Activated naive CD8-positive, alpha-beta T cell treated with anti-CD3 and anti-CD28 coated beads, Interleukin-2, amount 50 U/mL, for 24 hours (primary cell): Measurements from ENCODE around the gene USF1.

Source experiments
- ATAC-seq: fragments of 150-1000 bp; cut with Tn5 transposase; one replicate; pipeline ENCODE4 v1.10.0; 2021
- DNase-seq: peaks from one replicate; pipeline ENCODE4 v3.0.0; 2021
- H3K27ac Mint-ChIP-seq: one replicate; pipeline ENCODE4 v1.8.0; 2021; ENCODE audit warnings: mild to moderate bottlenecking, mixed read lengths
- H3K27me3 Mint-ChIP-seq: one replicate; pipeline ENCODE4 v1.8.0; 2021; ENCODE audit warnings: mixed read lengths
- H3K36me3 Mint-ChIP-seq: one replicate; pipeline ENCODE4 v1.8.0; 2021; ENCODE audit warnings: low read depth, mixed read lengths
- H3K4me1 Mint-ChIP-seq: one replicate; pipeline ENCODE4 v1.8.0; 2021; ENCODE audit warnings: mixed read lengths
- H3K4me3 Mint-ChIP-seq: one replicate; pipeline ENCODE4 v1.8.0; 2021; ENCODE audit warnings: mild to moderate bottlenecking, moderate library complexity, mixed read lengths
- H3K9me3 Mint-ChIP-seq: one replicate; pipeline ENCODE4 v1.8.0; 2021; ENCODE audit warnings: mixed read lengths

USF1 gene

GRCh38 chr1:161083748-161084596, 38.2 kb upstream of the USF1 start:
- Mint-ChIP-seq H3K4me1 (peaks cover 6% of the 10 kb centered on the region), H3K4me3 (no peak overlapping the region), H3K27me3 (no peaks in the 10 kb centered on the region), H3K9me3 (no peaks in the 10 kb centered on the region), H3K27ac (no peak overlapping the region), H3K36me3 (no peaks in the 10 kb centered on the region)
- ATAC-seq (no peak), DNase-seq (no peak)

DNA sequence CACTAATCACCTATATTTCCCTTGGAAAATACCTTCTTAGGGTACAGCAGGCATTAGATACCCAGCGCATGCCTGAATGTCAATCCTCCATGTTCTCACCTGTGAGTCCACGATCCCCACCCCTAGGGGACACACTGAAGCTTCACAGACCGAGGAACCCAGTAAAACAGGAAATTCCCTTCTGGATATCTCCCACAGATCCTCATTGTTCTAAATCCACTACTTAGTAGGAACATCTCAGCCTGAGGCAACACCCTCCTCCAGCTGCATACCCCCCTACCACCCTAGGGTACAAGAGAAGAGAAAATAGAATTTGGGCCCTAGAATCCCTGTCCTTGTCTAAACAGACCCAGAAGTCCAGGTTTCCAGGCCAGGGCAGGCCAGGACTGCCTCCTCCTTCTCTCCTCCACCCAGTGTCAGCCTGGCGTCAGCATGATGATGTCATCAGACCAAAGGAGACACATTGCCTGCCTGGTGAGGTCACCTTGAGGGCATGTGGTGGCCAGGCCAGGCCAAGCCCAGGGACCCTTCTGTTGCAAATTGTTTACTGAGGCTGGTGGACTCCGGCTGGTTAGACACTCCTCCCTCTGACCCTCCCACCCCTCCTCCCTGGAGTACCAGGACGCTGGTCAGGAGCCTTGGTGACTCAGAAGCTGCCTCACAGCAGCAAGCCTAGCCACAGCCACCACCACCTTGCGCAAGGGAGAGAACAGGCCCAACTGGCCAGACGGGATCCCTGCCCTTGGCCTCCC, 37.4 kb upstream of the USF1 start:
- no peaks in the 10 kb centered on the region for H3K36me3 Mint-ChIP-seq
- no peaks in the 10 kb centered on the region for H3K27me3 Mint-ChIP-seq
- H3K4me1 Mint-ChIP-seq, result peaks cover 6% of the 10 kb centered on the region
- ATAC-seq, result peak; percentile 42
- DNase-seq, result no peak
- H3K9me3 Mint-ChIP-seq, result no peaks in the 10 kb centered on the region
- H3K4me3 Mint-ChIP-seq, result no peak overlapping the region
- H3K27ac Mint-ChIP-seq, result no peak overlapping the region

DNA sequence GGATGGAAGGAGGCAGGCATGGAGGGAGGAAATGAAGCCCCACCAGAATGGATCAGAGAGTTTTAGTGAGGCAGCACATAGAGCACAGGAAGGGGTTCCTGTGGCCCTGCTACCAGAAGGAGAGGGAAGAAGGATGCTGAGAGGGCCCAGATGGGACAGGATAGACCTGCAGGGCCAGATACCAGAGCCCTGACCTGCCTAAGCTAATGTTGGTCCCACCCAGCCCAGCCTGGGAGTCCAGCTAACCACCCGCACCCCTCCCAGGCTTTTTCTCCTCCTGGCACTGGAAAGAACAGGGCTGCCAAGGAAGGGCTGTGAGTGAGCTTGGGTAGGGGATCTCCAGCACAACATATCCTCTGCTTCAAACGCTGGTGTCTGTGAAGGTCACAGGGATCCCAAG, 36.7 kb upstream of the USF1 start:
- ATAC-seq, result no peak
- peaks cover 6% of the 10 kb centered on the region for H3K4me1 Mint-ChIP-seq
- H3K36me3 Mint-ChIP-seq, result no peaks in the 10 kb centered on the region
- H3K27me3 Mint-ChIP-seq, result no peaks in the 10 kb centered on the region
- H3K27ac Mint-ChIP-seq, result no peak overlapping the region
- DNase-seq, result no peak
- no peaks in the 10 kb centered on the region for H3K9me3 Mint-ChIP-seq
- H3K4me3 Mint-ChIP-seq, result no peak overlapping the region

GRCh38 chr1:161081519-161081918, 35.7 kb upstream of the USF1 start:
- H3K9me3 Mint-ChIP-seq, result no peaks in the 10 kb centered on the region
- H3K4me1 Mint-ChIP-seq, result peaks cover 6% of the 10 kb centered on the region
- no peak overlapping the region for H3K27ac Mint-ChIP-seq
- no peaks in the 10 kb centered on the region for H3K27me3 Mint-ChIP-seq
- H3K4me3 Mint-ChIP-seq, result no peak overlapping the region
- ATAC-seq (no peak), DNase-seq (no peak)
- no peaks in the 10 kb centered on the region for H3K36me3 Mint-ChIP-seq

DNA sequence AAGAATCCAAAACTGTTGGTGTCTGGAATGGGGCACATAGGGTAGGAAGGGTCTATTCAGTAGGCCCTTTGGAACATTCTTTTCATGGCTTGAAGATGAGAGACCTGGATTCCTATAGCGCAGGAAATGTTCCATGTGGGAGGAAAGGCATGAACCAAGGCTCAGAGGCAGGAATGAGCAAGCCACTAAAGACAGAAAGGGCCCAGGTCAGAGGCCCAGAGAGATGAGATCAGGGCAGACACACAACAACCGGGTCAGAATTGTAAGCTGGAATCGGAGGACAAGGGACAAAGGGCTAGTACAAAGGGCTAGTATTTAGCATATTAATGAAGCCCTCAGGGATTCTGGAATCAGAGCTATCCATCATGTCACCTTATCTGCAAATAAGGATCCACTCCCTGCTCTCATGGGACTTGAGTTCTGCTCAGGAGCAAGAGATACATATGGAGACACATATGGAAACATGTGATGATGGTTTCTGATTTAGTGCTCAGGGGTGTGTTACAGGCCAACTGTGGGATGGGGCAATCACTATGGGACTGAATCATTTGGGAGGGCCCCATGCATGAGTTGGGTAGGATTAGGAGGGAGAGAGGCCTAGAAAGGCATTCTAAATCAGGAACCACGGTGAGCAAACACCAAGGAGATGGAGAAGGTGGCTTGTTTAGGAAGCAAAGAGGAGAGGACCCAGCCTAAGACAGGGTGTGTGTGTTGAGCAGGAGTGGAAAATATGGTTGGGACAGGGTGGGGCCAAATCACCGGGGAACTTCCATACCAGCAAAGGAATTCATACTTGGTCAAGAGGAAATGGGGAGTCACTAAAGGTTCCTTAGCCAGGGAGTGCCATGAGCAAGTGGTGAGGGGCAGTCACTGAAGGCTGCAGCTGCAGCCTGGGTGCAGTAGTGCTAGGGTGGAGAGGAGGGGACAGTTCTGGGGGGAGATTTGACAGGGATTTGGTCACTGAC, 34.9 kb upstream of the USF1 start:
- Mint-ChIP-seq H3K4me3 (no peak overlapping the region), H3K9me3 (no peaks in the 10 kb centered on the region), H3K36me3 (no peaks in the 10 kb centered on the region), H3K27me3 (no peaks in the 10 kb centered on the region), H3K27ac (no peak overlapping the region), H3K4me1 (peaks cover 6% of the 10 kb centered on the region)
- DNase-seq (no peak), ATAC-seq (no peak)

DNA sequence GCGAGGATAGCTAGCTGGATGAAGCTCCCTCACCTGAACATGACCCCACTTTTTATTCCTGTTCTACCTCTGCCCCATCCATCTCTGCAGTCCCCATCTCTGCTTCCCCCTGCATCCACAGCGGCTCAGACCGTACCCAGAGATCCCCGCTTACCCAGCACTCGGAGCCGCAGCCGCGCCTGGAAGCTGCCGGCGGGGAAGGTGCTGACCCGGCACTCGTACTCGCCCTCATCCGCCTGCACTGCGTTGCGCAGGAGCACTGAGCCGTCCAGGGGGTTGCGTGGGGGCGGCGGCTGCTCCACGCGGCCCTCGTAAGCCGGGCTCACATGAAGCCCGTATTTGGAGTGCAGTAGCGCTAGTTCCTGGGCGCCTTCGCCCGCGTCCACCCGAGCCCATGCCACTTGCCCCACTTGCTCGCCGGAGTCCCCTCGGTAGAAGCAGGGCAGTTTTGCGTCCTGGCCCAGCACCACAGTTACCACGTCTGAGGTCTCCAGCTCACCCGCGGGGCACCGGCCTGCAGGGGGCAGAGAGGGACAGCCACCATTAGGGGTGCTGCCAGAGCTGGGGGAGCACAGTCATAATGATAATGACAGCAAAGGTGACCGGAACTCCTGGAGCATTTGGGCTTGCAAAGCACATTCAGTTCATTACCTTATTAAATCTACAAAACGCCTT, 33.8 kb upstream of the USF1 start:
- Mint-ChIP-seq H3K9me3 (no peaks in the 10 kb centered on the region), H3K27me3 (no peaks in the 10 kb centered on the region), H3K36me3 (no peaks in the 10 kb centered on the region), H3K27ac (no peak overlapping the region), H3K4me1 (peaks cover 6% of the 10 kb centered on the region), H3K4me3 (no peak overlapping the region)
- ATAC-seq, result no peak
- no peak for DNase-seq

DNA sequence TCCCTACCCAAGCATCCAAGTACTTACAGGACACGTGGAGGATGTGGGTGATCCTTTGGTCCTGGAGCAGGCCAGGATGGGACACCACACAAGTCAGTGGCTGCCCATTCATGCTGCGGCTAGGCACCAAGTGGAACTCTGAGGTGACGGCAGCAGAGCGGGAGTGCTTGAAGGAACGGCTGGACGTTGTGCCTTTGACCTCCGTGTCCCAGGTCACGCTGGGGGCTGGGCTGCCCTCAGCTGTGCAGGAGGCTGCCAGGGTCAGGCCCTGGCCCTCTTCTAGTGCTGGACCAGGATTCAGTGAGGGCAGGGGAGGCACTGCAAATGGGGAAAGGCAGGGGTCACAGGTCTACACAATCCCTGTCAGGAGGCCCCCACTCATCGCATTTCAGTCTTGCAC, 31.6 kb upstream of the USF1 start:
- Mint-ChIP-seq H3K4me1 (peaks cover 7% of the 10 kb centered on the region), H3K27me3 (no peaks in the 10 kb centered on the region), H3K9me3 (no peaks in the 10 kb centered on the region), H3K27ac (no peak overlapping the region), H3K4me3 (no peak overlapping the region), H3K36me3 (no peaks in the 10 kb centered on the region)
- DNase-seq, result no peak
- ATAC-seq, result no peak

- no peaks in the 10 kb centered on the region for H3K9me3 Mint-ChIP-seq
- H3K4me1 Mint-ChIP-seq, result peaks cover 16% of the 10 kb centered on the region
- H3K36me3 Mint-ChIP-seq, result no peaks in the 10 kb centered on the region
- DNase-seq, result no peak
- no peak for ATAC-seq
- no peak overlapping the region for H3K4me3 Mint-ChIP-seq
- no peaks in the 10 kb centered on the region for H3K27me3 Mint-ChIP-seq
- no peak overlapping the region for H3K27ac Mint-ChIP-seq
Observed at GRCh38 chr1:161076410-161076809, 30.6 kb upstream of the USF1 start.

DNA sequence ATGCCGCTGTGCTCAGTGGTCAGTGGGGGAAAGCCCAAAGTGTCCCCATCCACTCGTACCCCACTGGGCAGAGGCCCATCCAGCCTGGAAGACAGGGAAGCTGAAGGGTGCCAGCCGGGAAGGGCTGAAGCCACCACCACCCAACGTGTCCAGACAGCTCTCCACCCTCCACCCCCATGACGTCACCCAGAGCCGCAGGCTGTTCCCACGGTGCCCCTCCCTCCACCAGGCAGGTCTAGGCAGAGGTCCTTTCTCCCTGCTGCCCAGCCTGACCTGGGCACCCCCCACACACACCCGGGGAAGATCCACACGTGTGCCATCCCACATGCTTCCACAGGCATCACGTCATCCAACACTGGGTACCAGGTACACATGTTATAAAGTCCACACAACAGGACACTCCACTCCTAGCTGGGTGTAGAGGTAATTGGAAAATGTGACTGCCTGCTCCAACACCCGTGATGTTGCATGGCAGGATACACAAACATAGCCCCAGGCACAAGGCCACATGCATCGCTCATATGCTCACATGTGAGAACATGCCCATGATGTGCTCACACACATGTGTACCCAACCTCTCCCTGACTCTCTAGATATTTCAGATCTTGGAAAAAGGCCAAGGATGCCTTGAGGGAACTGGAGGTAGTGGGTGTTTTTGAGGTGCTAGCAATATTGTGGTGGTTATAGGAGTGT, 29.0 kb upstream of the USF1 start:
- H3K4me1 Mint-ChIP-seq, result peaks cover 26% of the 10 kb centered on the region
- no peak overlapping the region for H3K4me3 Mint-ChIP-seq
- no peak for ATAC-seq
- H3K27ac Mint-ChIP-seq, result no peak overlapping the region
- no peaks in the 10 kb centered on the region for H3K27me3 Mint-ChIP-seq
- no peaks in the 10 kb centered on the region for H3K9me3 Mint-ChIP-seq
- no peak for DNase-seq
- no peaks in the 10 kb centered on the region for H3K36me3 Mint-ChIP-seq

GRCh38 chr1:161073474-161074121, 27.8 kb upstream of the USF1 start:
- Mint-ChIP-seq H3K27ac (peak overlapping the region; percentile 39), H3K27me3 (no peaks in the 10 kb centered on the region), H3K4me1 (peaks cover 27% of the 10 kb centered on the region), H3K36me3 (peaks cover 6% of the 10 kb centered on the region), H3K9me3 (no peaks in the 10 kb centered on the region), H3K4me3 (no peak overlapping the region)
- DNase-seq (no peak), ATAC-seq (no peak)

GRCh38 chr1:161072751-161073449, 27.1 kb upstream of the USF1 start:
- Mint-ChIP-seq H3K9me3 (no peaks in the 10 kb centered on the region), H3K27me3 (no peaks in the 10 kb centered on the region), H3K27ac (peak overlapping the region; percentile 39), H3K4me1 (peaks cover 34% of the 10 kb centered on the region), H3K36me3 (peaks cover 6% of the 10 kb centered on the region), H3K4me3 (no peak overlapping the region)
- DNase-seq (no peak), ATAC-seq (no peak)

- no peak overlapping the region for H3K4me3 Mint-ChIP-seq
- DNase-seq, result peak; percentile 62
- H3K4me1 Mint-ChIP-seq, result peaks cover 43% of the 10 kb centered on the region
Observed at GRCh38 chr1:161071886-161072371, 26.2 kb upstream of the USF1 start.

GRCh38 chr1:161070761-161071160, 25.0 kb upstream of the USF1 start:
- Mint-ChIP-seq H3K36me3 (peaks cover 20% of the 10 kb centered on the region), H3K4me3 (no peak overlapping the region), H3K27me3 (no peaks in the 10 kb centered on the region), H3K9me3 (no peaks in the 10 kb centered on the region), H3K27ac (peak overlapping the region; percentile 97), H3K4me1 (peaks cover 54% of the 10 kb centered on the region)
- DNase-seq (no peak), ATAC-seq (no peak)

More at GRCh38 chr1:161071886-161072371, 26.2 kb upstream of the USF1 start:
- H3K27ac Mint-ChIP-seq, result peak overlapping the region; percentile 61
- no peak for ATAC-seq
- no peaks in the 10 kb centered on the region for H3K27me3 Mint-ChIP-seq
- H3K36me3 Mint-ChIP-seq, result peaks cover 14% of the 10 kb centered on the region
- H3K9me3 Mint-ChIP-seq, result no peaks in the 10 kb centered on the region
